Measurements from ENCODE around the gene ATP10B. TPM values are rescaled to one million over a fixed set of nuclear protein-coding genes. Genes with fewer than 3 reads are reported as not detected.

Gene ATP10B
- polyA plus RNA-seq, 3 donors = not detected

DNA sequence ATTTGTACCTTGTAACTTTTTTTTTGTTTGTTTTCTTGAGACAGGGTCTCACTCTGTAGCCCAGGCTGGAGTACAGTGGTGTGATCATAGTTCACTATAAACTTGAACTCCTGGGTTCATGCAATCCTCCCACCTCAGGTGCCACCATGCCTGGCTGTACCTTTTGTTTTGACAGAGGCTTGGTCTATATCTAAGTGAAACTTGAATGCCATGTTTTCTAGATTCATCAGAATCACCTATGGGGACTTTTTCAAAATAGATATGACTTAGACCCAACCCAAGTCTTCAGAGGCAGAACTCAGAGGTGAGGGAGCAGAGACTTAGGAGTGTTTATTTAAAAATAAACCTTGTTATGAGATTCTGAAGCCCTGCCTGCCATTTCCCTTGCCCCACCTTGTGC is 301.9 kb downstream of the ATP10B start:
- H3K36me3 Mint-ChIP-seq = no peaks in the 10 kb centered on the region
- intact Hi-C loops (cut with micrococcal nuclease) = no loop called here

DNA sequence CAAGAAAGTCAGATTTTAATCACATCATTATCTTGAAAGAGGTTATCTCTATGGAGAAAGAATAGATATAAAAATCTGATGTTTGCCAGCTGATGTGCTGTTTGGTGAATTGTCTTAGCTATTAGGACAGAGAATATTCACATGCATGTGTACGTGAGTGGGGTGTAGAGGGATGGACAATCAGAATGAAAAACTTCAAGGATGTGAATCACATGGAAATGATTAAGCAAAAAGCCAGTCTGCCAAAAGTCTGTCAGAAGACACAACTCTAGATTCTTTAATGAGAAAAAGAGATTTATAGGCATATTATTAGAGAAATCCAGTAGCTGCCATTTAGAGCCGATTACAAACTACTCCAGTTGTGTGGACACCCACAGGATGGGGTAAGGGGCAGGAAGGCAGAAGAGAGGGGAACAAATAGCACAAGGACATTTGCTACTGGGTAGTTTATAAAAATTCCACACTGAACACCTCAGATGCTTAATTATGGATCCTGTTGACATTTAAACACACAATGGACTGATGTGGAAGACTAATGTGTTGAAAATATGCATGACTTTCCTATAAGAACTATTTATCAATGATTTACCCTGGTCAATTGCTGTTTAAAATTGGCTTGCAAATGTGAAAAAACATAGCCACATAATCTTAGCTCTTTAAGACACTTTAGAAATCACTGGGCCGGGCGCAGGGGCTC is 302.9 kb downstream of the ATP10B start:
- Mint-ChIP-seq H3K27me3 (ENCODE audit: low read depth in 3 of 3) (peaks cover 0 to 2% (median 2%) of the 10 kb centered on the region in 3 donors), H3K36me3 (no peaks in the 10 kb centered on the region), H3K4me3 (no peak overlapping the region), H3K27ac (no peak overlapping the region), H3K4me1 (no peaks in the 10 kb centered on the region), H3K9me3 (peaks cover 0 to 7% (median 3%) of the 10 kb centered on the region in 7 donors)
- H2AFZ ChIP-seq (ENCODE audit: insufficient read depth, low read depth, low read length, poor library complexity, severe bottlenecking) = no peak overlapping the region
- no peaks in the 10 kb centered on the region for H3K79me2 ChIP-seq (ENCODE audit: insufficient read depth, low read length)
- no peaks in the 10 kb centered on the region for H3K36me3 ChIP-seq (replicated peaks in 1 of 2; ENCODE audit: control insufficient read depth in 1 of 2, insufficient read depth in 2 of 2, low read length in 2 of 2)
- H3K27ac ChIP-seq (ENCODE audit: low read depth in 1 of 2, low read length in 2 of 2) = no peak overlapping the region
- no peaks in the 10 kb centered on the region for H3K4me1 ChIP-seq (ENCODE audit: control insufficient read depth in 1 of 2, insufficient read depth in 2 of 2, low read length in 2 of 2)
- H3K27me3 ChIP-seq (ENCODE audit: control insufficient read depth in 2 of 2, insufficient read depth in 2 of 2, low read length in 2 of 2) = no peaks in the 10 kb centered on the region
- H3K9ac ChIP-seq (ENCODE audit: insufficient read depth, low read length, poor library complexity, severe bottlenecking) = no peak overlapping the region
- 86% methylated on average over 1 of the region's 4 CpGs for WGBS (ENCODE audit: insufficient coverage)
- intact Hi-C loops (cut with micrococcal nuclease) = no loop called here
- H3K9me3 ChIP-seq (replicated peaks in 1 of 2; ENCODE audit: control insufficient read depth in 1 of 2, insufficient read depth in 1 of 2, low read length in 2 of 2) = no peaks in the 10 kb centered on the region
- H3K4me3 ChIP-seq (replicated peaks in 1 of 3; ENCODE audit: low read depth in 2 of 3, low read length in 3 of 3) = no peak overlapping the region
- no peak for DNase-seq
- TF ChIP-seq, protein P1, sequence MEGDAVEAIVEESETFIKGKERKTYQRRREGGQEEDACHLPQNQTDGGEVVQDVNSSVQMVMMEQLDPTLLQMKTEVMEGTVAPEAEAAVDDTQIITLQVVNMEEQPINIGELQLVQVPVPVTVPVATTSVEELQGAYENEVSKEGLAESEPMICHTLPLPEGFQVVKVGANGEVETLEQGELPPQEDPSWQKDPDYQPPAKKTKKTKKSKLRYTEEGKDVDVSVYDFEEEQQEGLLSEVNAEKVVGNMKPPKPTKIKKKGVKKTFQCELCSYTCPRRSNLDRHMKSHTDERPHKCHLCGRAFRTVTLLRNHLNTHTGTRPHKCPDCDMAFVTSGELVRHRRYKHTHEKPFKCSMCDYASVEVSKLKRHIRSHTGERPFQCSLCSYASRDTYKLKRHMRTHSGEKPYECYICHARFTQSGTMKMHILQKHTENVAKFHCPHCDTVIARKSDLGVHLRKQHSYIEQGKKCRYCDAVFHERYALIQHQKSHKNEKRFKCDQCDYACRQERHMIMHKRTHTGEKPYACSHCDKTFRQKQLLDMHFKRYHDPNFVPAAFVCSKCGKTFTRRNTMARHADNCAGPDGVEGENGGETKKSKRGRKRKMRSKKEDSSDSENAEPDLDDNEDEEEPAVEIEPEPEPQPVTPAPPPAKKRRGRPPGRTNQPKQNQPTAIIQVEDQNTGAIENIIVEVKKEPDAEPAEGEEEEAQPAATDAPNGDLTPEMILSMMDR (IDR thresholded peaks at IDR 0.05) = no peak
- no peaks in the 10 kb centered on the region for H4K20me1 ChIP-seq (ENCODE audit: insufficient read depth, low read length)
- no peak overlapping the region for H3K4me2 ChIP-seq (replicated peaks; ENCODE audit: extremely low read depth, low read length, poor library complexity, severe bottlenecking)

More for the DNA sequence above, 301.9 kb downstream of the ATP10B start:
- H3K79me2 ChIP-seq (ENCODE audit: insufficient read depth, low read length) = no peaks in the 10 kb centered on the region
- no peak overlapping the region for H3K4me2 ChIP-seq (replicated peaks; ENCODE audit: extremely low read depth, low read length, poor library complexity, severe bottlenecking)
- H3K27me3 Mint-ChIP-seq (ENCODE audit: low read depth in 3 of 3) = peaks cover 0 to 2% (median 2%) of the 10 kb centered on the region in 3 donors
- no peak overlapping the region for H3K27ac ChIP-seq (ENCODE audit: low read depth in 1 of 2, low read length in 2 of 2)
- TF ChIP-seq, protein P1 (IDR thresholded peaks at IDR 0.05) = no peak
- H3K4me1 Mint-ChIP-seq = no peaks in the 10 kb centered on the region
- H3K36me3 ChIP-seq (replicated peaks in 1 of 2; ENCODE audit: control insufficient read depth in 1 of 2, insufficient read depth in 2 of 2, low read length in 2 of 2) = no peaks in the 10 kb centered on the region
- H3K9ac ChIP-seq (ENCODE audit: insufficient read depth, low read length, poor library complexity, severe bottlenecking) = no peak overlapping the region
- no peak overlapping the region for H3K4me3 ChIP-seq (replicated peaks in 1 of 3; ENCODE audit: low read depth in 2 of 3, low read length in 3 of 3)
- H3K27ac Mint-ChIP-seq = no peak overlapping the region
- DNase-seq = no peak
- no peak overlapping the region for H2AFZ ChIP-seq (ENCODE audit: insufficient read depth, low read depth, low read length, poor library complexity, severe bottlenecking)
- H3K9me3 Mint-ChIP-seq = peaks cover 0 to 7% (median 2%) of the 10 kb centered on the region in 7 donors
- H3K4me3 Mint-ChIP-seq = no peak overlapping the region
- H4K20me1 ChIP-seq (ENCODE audit: insufficient read depth, low read length) = no peaks in the 10 kb centered on the region
- H3K9me3 ChIP-seq (replicated peaks in 1 of 2; ENCODE audit: control insufficient read depth in 1 of 2, insufficient read depth in 1 of 2, low read length in 2 of 2) = no peaks in the 10 kb centered on the region
- no peaks in the 10 kb centered on the region for H3K27me3 ChIP-seq (ENCODE audit: control insufficient read depth in 2 of 2, insufficient read depth in 2 of 2, low read length in 2 of 2)
- H3K4me1 ChIP-seq (ENCODE audit: control insufficient read depth in 1 of 2, insufficient read depth in 2 of 2, low read length in 2 of 2) = no peaks in the 10 kb centered on the region

Data from CD14-positive monocyte (primary cell).